Right lobe of liver (tissue), 6 donors: Measurements from ENCODE around the gene TEPSIN. TPM values are rescaled to one million over a fixed set of nuclear protein-coding genes. Genes with fewer than 3 reads are reported as not detected.

ENCODE experiments used
- ATAC-seq, 4 donors: fragments of 200-7000 bp; cut with Tn5 transposase; one replicate each; pipeline ENCODE4 v1.9.1; 2020; ENCODE audit warnings: mild to moderate bottlenecking in 4 of 4, moderate library complexity in 4 of 4
- DNase-seq, 3 donors: peaks; one replicate each; pipeline ENCODE4 v3.0.0-alpha.2; 2020
- H3K27ac ChIP-seq, 3 donors: fragments of 200-600 bp; one replicate each; pipeline ENCODE4 v1.8.0; 2022
- H3K27me3 ChIP-seq, 2 donors: fragments of 200-600 bp; one replicate each; pipeline ENCODE4 v1.8.0; 2022
- H3K36me3 ChIP-seq, 4 donors: fragments of 200-600 bp; sonication (generic) in 1 of 4; one replicate each; pipeline versions ENCODE4 v1.5.1 to v1.8.0; 2017 to 2022; ENCODE audit warnings: control low read depth in 1 of 4
- H3K4me1 ChIP-seq, 4 donors: fragments of 200-600 bp; sonication (generic) in 1 of 4; one replicate each; pipeline versions ENCODE4 v1.5.1 to v1.8.0; 2017 to 2022; ENCODE audit warnings: control low read depth in 1 of 4
- H3K4me3 ChIP-seq, 3 donors: fragments of 200-600 bp; one replicate each; pipeline ENCODE4 v1.8.0; 2022
- H3K9me3 ChIP-seq, 4 donors: fragments of 200-600 bp; sonication (generic) in 1 of 4; one replicate each; pipeline versions ENCODE4 v1.5.1 to v1.8.0; 2017 to 2022; ENCODE audit warnings: control low read depth in 1 of 4
- POLR2A ChIP-seq: fragments of 450-650 bp; IDR thresholded peaks from one replicate; pipeline ENCODE4 v1.6.1; 2017; ENCODE audit warnings: antibody characterized with exemption, mild to moderate bottlenecking
- WGBS: methylation state at CpG from one replicate; pipeline ENCODE4 v1.1.6; 2018; ENCODE audit warnings: low coverage, low lambda C conversion rate; ENCODE audit not compliant: insufficient coverage; ENCODE audit errors: missing lambda C conversion rate; 5-methylcytosine and 5-hydroxymethylcytosine counted together
- intact Hi-C, 2 donors: fragments of 100-400 bp; cut with DNase I; formaldehyde crosslinking; loops; one replicate each; pipeline versions ENCODE4 v1.11.2 to v1.14.1; 2022
- total RNA-seq, 6 experiments: library from RNA; depleted of rRNA in 2 of 6; stranded (reverse); fragments of >200 nt in 2 of 6; fragmentation: NEBNext Ultra II Directional in 3 of 6; extraction: Animal tissue kit (Norgen Biotek cat#: 25700) in 3 of 6; gene quantifications; one replicate each; pipeline versions ENCODE4 v1.1.0 to v1.2.4, GENCODE V29; 2016 to 2023
- TF ChIP-seq, protein P1 (sequence below), 4 donors: fragments of 200-600 bp in 3 of 4; fragments of 450-650 bp in 1 of 4; IDR thresholded peaks; one replicate each; pipeline versions ENCODE4 v1.5.1 to v1.8.0; 2016 to 2022; ENCODE audit warnings: antibody characterized with exemption in 4 of 4, mild to moderate bottlenecking in 2 of 4
- donor health status: DM: no; HTN: yes; CAD: no.
- donor health status: DM: no; HTN: no; CAD: no.
- donor health status: DM: no; HTN: no; CAD: no.
- donor health status: DM: no; HTN: yes; CAD: no.
- donor health status: DM: no; HTN: yes; CAD: no.

Gene TEPSIN
- total RNA-seq, 6 experiments from 2014 or later, result 11.9 to 27.6 (median 18.1) TPM

DNA sequence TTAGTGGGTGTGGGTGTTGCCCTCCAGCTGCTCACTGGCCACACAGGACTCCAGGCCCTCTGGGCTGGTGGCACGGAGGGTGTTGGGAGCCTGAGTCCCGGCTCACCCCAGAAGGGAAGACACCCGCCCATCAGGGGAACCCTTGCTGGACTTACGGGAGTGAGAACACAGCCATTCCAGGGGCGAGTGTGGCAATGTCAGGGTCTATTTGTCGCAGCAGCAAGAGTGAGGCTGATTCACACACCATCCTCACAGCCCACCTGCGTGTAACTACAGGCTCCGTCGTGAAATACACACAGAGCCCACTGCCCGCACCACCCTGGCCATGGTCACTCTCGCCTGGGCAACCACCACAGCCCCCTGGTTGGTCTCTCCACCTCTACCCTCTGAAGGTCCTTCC lies 55.0 kb downstream of the TEPSIN start:
- ATAC-seq (no peak), DNase-seq (no peak)
- intact Hi-C loops, result no loop called here
- H3K9me3 ChIP-seq, result no peaks in the 10 kb centered on the region
- no peaks in the 10 kb centered on the region for H3K27me3 ChIP-seq
- WGBS, result no CpG with 5 or more reads among the region's 11 CpGs
- no peak for TF ChIP-seq POLR2A
- TF ChIP-seq, protein P1, sequence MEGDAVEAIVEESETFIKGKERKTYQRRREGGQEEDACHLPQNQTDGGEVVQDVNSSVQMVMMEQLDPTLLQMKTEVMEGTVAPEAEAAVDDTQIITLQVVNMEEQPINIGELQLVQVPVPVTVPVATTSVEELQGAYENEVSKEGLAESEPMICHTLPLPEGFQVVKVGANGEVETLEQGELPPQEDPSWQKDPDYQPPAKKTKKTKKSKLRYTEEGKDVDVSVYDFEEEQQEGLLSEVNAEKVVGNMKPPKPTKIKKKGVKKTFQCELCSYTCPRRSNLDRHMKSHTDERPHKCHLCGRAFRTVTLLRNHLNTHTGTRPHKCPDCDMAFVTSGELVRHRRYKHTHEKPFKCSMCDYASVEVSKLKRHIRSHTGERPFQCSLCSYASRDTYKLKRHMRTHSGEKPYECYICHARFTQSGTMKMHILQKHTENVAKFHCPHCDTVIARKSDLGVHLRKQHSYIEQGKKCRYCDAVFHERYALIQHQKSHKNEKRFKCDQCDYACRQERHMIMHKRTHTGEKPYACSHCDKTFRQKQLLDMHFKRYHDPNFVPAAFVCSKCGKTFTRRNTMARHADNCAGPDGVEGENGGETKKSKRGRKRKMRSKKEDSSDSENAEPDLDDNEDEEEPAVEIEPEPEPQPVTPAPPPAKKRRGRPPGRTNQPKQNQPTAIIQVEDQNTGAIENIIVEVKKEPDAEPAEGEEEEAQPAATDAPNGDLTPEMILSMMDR (IDR thresholded peaks at IDR 0.05), result no peak
- H3K4me3 ChIP-seq, result no peak overlapping the region
- no peaks in the 10 kb centered on the region for H3K4me1 ChIP-seq
- H3K36me3 ChIP-seq, result no peaks in the 10 kb centered on the region
- no peak overlapping the region for H3K27ac ChIP-seq

- H3K4me1 ChIP-seq, result no peaks in the 10 kb centered on the region
- H3K9me3 ChIP-seq, result no peaks in the 10 kb centered on the region
- ATAC-seq (no peak), DNase-seq (no peak)
- TF ChIP-seq POLR2A, result no peak
- TF ChIP-seq, protein P1 (IDR thresholded peaks at IDR 0.05), result no peak
- no peaks in the 10 kb centered on the region for H3K27me3 ChIP-seq
- H3K4me3 ChIP-seq, result no peak overlapping the region
- intact Hi-C loops, result no loop called here
- H3K36me3 ChIP-seq, result no peaks in the 10 kb centered on the region
- WGBS, result no CpG with 5 or more reads among the region's 10 CpGs
- H3K27ac ChIP-seq, result no peak overlapping the region
Measured at GRCh38 chr17:81183316-81183715, 55.5 kb downstream of the TEPSIN start.

GRCh38 chr17:81182596-81182995 lies 56.3 kb downstream of the TEPSIN start:
- Histone ChIP-seq H3K36me3 (no peaks in the 10 kb centered on the region), H3K4me3 (no peak overlapping the region), H3K9me3 (no peaks in the 10 kb centered on the region), H3K4me1 (no peaks in the 10 kb centered on the region), H3K27ac (no peak overlapping the region), H3K27me3 (no peaks in the 10 kb centered on the region)
- DNase-seq (no peak), ATAC-seq (no peak)
- no CpG with 5 or more reads among the region's 5 CpGs for WGBS
- no peak for TF ChIP-seq POLR2A
- TF ChIP-seq, protein P1 (IDR thresholded peaks at IDR 0.05), result no peak
- intact Hi-C loops, result no loop called here

- Histone ChIP-seq H3K9me3 (no peaks in the 10 kb centered on the region), H3K27me3 (no peaks in the 10 kb centered on the region), H3K4me3 (no peak overlapping the region), H3K36me3 (no peaks in the 10 kb centered on the region), H3K4me1 (no peaks in the 10 kb centered on the region), H3K27ac (no peak overlapping the region)
- ATAC-seq (no peak), DNase-seq (no peak)
- WGBS, result 100% methylated on average over 1 of the region's 19 CpGs
- intact Hi-C loops, result no loop called here
- TF ChIP-seq POLR2A, result no peak
- TF ChIP-seq, protein P1 (IDR thresholded peaks at IDR 0.05), result no peak
Measured at GRCh38 chr17:81181811-81182185, 57.1 kb downstream of the TEPSIN start.
